WTC11 (cell line): ENCODE data around the gene TMEM245.

Experiments
- SP1 ChIP-seq: sonication (generic); formaldehyde crosslinking; conservative IDR thresholded peaks from 2 replicates; pipeline ENCODE4 v1.8.1; 2022; ENCODE audit warnings: missing genetic modification reagents
- TF ChIP-seq, protein P1 (sequence below): fragments of 200-600 bp; IDR thresholded peaks from 2 replicates; pipeline ENCODE4 v1.8.0; 2022; ENCODE audit warnings: antibody characterized with exemption
- TF ChIP-seq, protein P2 (sequence below): sonication (generic); formaldehyde crosslinking; IDR thresholded peaks from 2 replicates; pipeline ENCODE4 v1.8.1; 2023; ENCODE audit warnings: mild to moderate bottlenecking, missing genetic modification reagents
- TF ChIP-seq, protein P3 (sequence below): sonication (generic); formaldehyde crosslinking; IDR thresholded peaks from 2 replicates; pipeline ENCODE4 v1.8.1; 2022; ENCODE audit warnings: mild to moderate bottlenecking, missing genetic modification reagents, moderate library complexity, borderline replicate concordance

DNA sequence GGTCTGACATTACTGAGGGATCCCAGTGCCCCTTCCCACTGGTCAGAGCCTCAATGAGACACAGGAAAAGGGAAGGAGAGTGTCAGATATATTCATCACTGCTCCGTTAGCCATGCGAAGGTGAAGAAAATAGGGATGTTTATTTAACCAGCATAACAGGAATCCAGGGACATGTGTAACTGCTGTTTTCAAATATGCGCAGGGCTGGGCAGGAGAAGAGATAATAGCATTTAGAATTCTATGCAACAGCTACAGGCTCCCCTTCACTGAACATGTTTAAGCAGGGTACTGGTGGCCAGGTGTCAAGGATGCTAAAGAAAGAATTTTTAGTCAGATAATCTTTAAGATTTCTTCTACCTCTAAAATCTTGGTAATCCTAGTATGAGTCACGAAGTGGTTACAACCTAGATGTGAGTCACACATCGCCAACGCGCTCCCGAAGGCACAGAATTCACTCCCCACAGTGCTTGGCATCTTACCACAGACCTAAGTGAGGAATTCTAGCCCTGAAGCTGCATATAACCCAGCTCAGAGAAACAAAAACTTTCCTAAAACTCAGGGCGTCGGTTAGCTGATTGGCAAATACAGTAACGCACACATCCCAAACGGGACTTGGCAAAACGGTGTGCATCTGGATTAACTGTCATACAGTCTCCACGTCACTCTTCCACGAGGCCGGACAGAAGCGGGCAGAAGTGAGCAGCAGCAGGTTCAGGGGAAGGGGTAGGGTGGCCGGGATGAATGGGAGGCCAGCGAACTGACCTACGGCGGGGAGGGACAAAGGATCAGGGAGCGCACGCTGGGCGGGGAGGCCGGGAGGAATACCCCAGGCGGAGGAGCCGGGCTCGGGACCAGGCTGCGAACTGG, 107.5 kb downstream of the TMEM245 start:
- TF ChIP-seq, protein P1, sequence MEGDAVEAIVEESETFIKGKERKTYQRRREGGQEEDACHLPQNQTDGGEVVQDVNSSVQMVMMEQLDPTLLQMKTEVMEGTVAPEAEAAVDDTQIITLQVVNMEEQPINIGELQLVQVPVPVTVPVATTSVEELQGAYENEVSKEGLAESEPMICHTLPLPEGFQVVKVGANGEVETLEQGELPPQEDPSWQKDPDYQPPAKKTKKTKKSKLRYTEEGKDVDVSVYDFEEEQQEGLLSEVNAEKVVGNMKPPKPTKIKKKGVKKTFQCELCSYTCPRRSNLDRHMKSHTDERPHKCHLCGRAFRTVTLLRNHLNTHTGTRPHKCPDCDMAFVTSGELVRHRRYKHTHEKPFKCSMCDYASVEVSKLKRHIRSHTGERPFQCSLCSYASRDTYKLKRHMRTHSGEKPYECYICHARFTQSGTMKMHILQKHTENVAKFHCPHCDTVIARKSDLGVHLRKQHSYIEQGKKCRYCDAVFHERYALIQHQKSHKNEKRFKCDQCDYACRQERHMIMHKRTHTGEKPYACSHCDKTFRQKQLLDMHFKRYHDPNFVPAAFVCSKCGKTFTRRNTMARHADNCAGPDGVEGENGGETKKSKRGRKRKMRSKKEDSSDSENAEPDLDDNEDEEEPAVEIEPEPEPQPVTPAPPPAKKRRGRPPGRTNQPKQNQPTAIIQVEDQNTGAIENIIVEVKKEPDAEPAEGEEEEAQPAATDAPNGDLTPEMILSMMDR = no peak
- TF ChIP-seq, protein P2, sequence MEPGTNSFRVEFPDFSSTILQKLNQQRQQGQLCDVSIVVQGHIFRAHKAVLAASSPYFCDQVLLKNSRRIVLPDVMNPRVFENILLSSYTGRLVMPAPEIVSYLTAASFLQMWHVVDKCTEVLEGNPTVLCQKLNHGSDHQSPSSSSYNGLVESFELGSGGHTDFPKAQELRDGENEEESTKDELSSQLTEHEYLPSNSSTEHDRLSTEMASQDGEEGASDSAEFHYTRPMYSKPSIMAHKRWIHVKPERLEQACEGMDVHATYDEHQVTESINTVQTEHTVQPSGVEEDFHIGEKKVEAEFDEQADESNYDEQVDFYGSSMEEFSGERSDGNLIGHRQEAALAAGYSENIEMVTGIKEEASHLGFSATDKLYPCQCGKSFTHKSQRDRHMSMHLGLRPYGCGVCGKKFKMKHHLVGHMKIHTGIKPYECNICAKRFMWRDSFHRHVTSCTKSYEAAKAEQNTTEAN (CRISPR knock-in tag) = no peak
- TF ChIP-seq, protein P3, sequence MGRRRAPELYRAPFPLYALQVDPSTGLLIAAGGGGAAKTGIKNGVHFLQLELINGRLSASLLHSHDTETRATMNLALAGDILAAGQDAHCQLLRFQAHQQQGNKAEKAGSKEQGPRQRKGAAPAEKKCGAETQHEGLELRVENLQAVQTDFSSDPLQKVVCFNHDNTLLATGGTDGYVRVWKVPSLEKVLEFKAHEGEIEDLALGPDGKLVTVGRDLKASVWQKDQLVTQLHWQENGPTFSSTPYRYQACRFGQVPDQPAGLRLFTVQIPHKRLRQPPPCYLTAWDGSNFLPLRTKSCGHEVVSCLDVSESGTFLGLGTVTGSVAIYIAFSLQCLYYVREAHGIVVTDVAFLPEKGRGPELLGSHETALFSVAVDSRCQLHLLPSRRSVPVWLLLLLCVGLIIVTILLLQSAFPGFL (CRISPR knock-in tag) = no peak
- TF ChIP-seq SP1 (CRISPR knock-in tag) = no peak
